Stimulated activated CD4-positive, alpha-beta T cell treated with anti-CD3 and anti-CD28 coated beads, Interleukin-2, amount 100 ng/mL, for 24 hours (primary cell): ENCODE measurements around the gene PIGU.
"Not testable (repeated sequence)": the region's sequence is repeated elsewhere in the genome, so short reads cannot be mapped to it uniquely, and the experiment has no call there.

Experiments used
- DNase-seq, 2 donors: peaks; one replicate each; pipeline ENCODE4 v3.0.0-alpha.2; 2020

The PIGU gene

GRCh38 chr20:34706302-34706875, 29.5 kb upstream of the PIGU start:
- DNase-seq: no peak

- DNase-seq: no peak
Measured at GRCh38 chr20:34705397-34706301, 28.8 kb upstream of the PIGU start.

GRCh38 chr20:34705008-34705396, 28.1 kb upstream of the PIGU start:
- DNase-seq: no peak

- peak; percentile 82 for DNase-seq
Measured at GRCh38 chr20:34704177-34705007, 27.5 kb upstream of the PIGU start, which contains the start of gene TP53INP2. Gene TP53INP2 (plus strand): TSS chr20:34704344. CDS start chr20:34708740, 4,396 bp downstream.

- peak in 1 of 2 donors; percentile 23 for DNase-seq
Measured at GRCh38 chr20:34703424-34704176, 26.7 kb upstream of the PIGU start.

- no peak for DNase-seq
Measured at GRCh38 chr20:34703061-34703423, 26.1 kb upstream of the PIGU start.

- no peak for DNase-seq
Measured at GRCh38 chr20:34701405-34702085, 24.7 kb upstream of the PIGU start.

- no peak for DNase-seq
Measured at GRCh38 chr20:34693414-34693813, 16.5 kb upstream of the PIGU start.

GRCh38 chr20:34691838-34692237, 14.9 kb upstream of the PIGU start:
- DNase-seq: no peak

GRCh38 chr20:34689486-34689885, 12.6 kb upstream of the PIGU start:
- DNase-seq: no peak

- DNase-seq: no peak
Measured at GRCh38 chr20:34683667-34684066, 6.8 kb upstream of the PIGU start.

GRCh38 chr20:34680586-34681175, 3.8 kb upstream of the PIGU start:
- no peak for DNase-seq

GRCh38 chr20:34675993-34676641, 775 bp downstream of the PIGU start:
- DNase-seq: no peak

- DNase-seq: no peak
Measured at GRCh38 chr20:34675561-34675960, 1.3 kb downstream of the PIGU start.

GRCh38 chr20:34673412-34673811, 3.5 kb downstream of the PIGU start:
- no peak for DNase-seq

GRCh38 chr20:34669094-34669493, 7.8 kb downstream of the PIGU start:
- DNase-seq: no peak

- DNase-seq: not testable (repeated sequence)
Measured at GRCh38 chr20:34664751-34665150, 12.1 kb downstream of the PIGU start.

- no peak for DNase-seq
Measured at GRCh38 chr20:34663213-34663943, 13.5 kb downstream of the PIGU start.

- peak in 1 of 2 donors; percentile 6 for DNase-seq
Measured at GRCh38 chr20:34661811-34662210, 15.1 kb downstream of the PIGU start.

- DNase-seq: not testable (repeated sequence)
Measured at GRCh38 chr20:34658654-34659053, 18.2 kb downstream of the PIGU start.
